Ramos (cell line): ENCODE data around the gene ZNF35.

Experiments
- in situ Hi-C: fragments of 300-500 bp; cut with MboI; formaldehyde crosslinking; loops from one replicate; pipeline ENCODE4 v1.14.3; 2022; ENCODE audit warnings: low sequenced_read_pairs; ENCODE audit not compliant: unreplicated experiment

ZNF35 gene

GRCh38 chr3:44682182-44682896 lies 33.8 kb downstream of the ZNF35 start:
- in situ Hi-C loops: no loop called here

GRCh38 chr3:44685128-44685800 lies 36.7 kb downstream of the ZNF35 start:
- in situ Hi-C loops: no loop called here

- in situ Hi-C loops: no loop called here
Observed at GRCh38 chr3:44687898-44688297, 39.4 kb downstream of the ZNF35 start.
